ENCODE data around the gene CHRM2.

GRCh38 chr7:136953386-136953785, 84.9 kb downstream of the CHRM2 start:
- TF ChIP-seq POLR2A (IDR thresholded peaks at IDR 0.05) (no peak), CTCF (IDR thresholded peaks at IDR 0.05) (no peak), EP300 (IDR thresholded peaks at IDR 0.05) (no peak)

Data from sigmoid colon (tissue), 4 donors.